ENCODE data around the gene SH3RF1.

GRCh38 chr4:169246279-169246678, 24.5 kb downstream of the SH3RF1 start:
- TF ChIP-seq CTCF (IDR thresholded peaks at IDR 0.05) (no peak), SP1 (CRISPR knock-in tag; conservative IDR thresholded peaks at IDR 0.05) (no peak)
